CD4-positive, alpha-beta T cell treated with Interleukin-4 for 4 hours (primary cell): Measurements from ENCODE around the gene NEK4.

Experiments used
- DNase-seq: peaks from one replicate; pipeline ENCODE4 v3.0.0-alpha.2; 2020

The NEK4 gene

DNA sequence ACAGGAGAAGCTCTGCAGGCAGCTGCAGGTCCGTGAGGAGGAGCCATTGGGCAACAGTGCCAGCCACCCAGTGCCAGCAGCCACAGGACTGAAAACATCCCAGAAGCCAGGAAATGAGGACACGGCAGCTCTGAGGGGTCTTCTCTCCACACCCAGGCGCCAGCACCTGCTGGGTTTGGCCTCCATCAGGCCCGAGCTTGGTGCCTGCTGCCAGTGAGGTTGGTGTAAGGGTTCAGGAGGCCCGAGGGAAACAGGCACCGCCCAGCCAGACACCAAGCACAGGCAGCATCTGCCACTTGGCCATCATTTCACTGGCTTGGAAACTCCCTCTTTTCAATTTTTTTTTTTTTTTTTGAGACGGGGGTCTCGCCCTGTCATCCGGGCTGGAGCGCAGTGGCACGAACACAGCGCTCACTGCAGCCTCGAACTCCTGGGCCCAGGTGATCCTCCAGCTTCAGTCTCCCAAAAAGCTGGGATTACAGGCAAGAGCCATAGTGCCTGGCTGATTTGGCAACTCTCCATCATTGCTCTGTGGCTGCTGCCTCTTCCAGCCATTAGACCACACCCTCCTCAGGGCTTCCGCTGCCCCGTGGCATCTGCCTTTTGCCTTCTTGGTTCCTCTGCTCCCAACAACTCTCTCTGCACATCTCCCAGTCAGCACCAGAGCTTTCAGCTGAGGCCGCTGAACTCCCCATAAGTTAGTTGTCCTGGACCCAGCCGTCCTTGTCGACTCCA lies 22.4 kb upstream of the NEK4 start:
- no peak for DNase-seq

DNA sequence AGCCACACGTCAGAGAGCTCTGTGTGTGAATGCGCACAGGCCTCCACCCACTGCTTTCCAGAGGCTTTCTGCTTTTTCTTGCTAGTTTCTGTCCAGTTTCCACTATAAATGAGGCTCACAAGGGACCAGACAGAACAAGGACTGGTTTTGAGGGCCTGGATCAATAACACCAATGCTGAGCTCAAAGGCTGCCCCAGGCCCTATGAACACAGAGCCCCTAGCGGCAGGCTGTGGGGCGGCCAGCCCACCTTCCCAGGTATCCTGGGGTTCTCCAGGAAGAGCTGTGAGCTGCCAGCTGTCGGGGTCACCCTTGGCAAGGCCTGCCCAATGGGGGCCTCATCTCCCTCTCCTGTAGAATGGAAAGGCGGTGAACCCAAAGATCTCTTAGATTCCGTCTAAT lies 21.7 kb upstream of the NEK4 start:
- DNase-seq: no peak

DNA sequence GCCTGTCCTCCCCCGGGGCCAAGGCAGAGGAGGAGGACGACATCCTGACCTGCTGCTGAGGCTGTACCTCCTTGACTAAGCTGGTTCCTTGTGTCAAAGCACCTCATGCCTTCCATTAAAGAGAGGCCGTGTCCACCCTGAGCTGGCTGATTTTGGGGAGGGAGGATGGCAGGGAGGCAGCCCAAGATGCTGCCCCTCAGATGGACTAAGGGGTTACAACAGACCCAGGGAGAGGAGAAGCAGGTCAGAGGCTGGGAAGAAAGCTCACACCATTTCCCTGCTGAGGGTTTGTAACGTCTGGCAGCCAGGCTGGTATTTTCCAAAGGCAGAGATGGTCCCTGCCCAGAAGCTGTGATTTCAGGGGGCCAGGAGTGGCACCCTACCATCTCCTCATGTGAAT lies 21.2 kb upstream of the NEK4 start:
- no peak for DNase-seq

DNA sequence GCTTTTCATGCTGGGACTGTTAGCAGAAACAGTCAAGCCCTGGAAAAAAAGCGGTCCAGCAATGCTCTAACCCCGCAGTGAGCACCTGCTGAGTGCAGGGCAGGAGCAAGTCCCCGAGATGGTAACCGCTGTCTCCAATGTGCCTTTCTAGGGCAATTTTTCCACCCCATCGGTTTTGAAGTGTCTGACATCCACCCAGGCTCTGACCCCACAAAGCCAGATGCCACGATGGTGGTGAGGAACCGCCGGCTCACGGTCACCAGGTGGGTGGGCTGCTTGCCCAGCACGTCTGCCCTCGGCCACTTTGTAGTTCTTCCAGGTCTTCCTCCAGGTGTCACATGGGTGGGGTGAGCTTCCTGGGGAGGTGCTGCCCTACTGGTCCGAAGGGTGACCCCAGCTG lies 20.6 kb upstream of the NEK4 start:
- no peak for DNase-seq

DNA sequence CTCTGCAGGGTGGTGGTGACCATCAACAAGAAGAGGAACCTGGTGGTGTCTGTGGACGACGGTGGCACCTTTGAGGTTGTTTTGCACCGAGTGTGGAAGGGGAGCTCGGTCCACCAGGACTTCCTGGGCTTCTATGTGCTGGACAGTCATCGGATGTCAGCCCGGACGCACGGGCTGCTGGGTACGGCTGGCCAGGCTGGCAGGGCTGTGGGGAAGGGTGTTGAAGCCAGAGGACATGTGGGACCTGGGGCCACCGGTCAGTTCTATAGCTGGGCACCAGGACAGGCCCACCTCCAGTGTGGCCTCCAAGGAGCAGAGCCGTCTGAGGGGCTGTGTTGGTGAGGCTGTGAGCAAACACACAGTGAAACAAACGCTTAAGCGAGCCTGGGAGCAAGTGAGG lies 20.0 kb upstream of the NEK4 start:
- DNase-seq: no peak

DNA sequence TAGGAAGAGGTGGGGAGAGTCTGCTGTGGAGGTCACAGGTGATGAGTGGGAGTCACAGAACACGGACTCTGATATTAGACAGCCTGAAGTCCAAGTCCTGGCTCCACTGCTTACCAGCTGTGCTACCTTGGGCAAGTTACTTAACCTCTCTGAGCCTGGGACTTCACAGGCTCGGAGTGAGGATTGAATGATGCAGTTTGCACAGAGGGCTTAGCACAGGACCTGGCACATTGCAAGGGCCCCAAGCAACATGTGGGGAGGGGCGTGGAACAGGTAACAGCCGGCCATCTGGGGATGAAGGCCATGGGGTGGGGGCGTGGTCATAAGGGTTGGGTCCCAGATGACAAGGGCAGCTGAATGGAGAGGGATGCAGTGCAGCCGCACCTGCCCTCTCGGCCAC lies 19.6 kb upstream of the NEK4 start:
- no peak for DNase-seq

DNA sequence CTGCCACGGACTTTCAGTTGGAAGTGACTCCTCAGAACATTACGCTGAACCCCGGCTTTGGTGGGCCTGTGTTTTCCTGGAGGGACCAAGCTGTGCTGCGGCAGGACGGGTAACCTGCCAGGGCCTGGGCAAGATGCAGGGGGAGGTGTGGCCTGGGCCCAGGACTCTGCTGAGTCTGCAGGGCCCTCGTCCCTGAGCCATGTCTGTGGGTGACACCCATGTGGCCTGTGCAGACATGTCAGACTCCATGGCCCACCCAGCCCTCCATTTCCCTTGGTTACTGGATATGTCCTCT lies 19.0 kb upstream of the NEK4 start:
- no peak for DNase-seq

DNA sequence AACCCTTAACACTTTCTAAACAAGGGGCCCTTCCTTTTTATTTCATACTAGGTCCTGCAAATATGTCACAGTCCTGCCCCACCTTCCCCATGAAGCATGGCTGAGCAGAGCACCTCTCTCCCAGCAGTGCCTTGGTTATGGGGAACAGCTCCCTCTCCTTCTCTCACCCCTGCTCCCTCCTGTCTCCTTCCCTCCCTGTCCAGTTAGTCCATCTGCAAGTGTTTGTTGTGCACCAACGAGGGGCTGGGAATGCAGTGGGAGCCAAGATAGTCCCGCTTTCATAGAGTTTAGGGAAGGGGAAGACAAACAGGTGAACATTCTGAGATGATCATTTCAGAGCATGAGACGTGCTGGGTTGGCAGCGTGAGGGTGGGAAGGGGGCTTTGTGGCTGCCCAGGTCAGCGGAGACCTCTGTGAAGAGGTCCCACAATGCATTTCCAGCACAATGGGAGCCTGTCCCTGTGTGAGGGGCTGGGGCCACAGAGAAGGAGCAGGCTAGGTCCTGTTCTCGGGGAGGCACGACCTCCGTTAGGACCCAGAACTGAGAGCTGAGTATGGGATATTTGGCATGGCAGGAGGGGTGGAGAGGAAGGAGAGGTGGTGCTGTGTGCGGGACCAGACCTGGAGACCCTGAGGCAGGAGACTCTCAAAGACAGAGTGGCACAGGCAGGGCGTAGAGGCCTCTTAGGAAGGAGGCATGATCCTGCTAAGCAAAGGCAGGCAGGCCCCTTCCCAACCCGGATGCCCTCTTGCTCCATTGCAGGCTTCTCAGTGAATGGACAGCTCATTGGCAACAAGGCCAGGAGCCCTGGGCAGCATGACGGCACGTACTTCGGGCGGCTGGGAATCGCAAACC lies 18.4 kb upstream of the NEK4 start:
- DNase-seq: no peak

DNA sequence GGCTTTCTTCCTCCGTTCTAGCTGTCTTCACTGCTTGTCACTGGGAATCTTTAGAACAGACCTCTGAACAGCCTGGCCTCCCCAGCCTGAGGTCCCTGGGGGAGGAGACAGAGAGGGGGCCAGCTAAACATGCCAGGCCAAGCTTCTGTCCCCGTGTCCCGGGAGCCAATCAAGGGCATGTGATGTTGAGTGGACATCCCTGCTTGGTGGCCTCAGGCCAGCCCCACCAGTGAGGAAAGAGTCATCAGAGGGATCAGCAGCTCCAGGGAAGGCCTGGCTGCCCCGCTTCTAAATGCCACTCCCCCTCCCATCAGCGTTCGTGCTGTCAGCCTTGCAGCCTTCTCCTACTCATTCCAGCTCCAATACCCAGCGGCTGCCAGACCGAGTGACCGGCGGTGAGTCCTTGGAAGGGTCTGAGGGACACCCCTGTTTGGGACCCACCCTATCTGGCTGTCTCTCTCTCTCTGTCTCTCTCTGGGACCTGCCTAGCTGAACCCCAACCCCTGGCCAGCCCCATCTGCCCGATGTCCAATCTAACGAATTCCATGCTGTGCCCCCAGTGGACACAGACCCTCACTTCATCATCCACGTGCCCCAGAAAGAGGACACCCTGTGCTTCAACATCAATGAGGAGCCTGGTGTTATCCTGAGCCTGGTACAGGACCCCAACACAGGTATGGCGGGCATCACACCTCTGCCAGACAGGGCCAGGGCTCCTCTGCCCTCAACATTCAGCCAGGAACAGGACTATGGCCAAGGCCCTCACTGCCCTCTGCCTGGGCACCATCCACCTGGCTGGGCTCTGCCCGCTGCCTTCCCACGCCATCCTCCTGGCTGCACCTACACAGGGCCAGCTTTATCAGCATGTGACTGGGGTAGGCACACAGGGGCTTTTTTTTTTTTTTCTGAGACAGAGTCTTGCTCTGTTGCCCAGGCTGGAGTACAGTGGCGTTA lies 17.2 kb upstream of the NEK4 start:
- no peak for DNase-seq

DNA sequence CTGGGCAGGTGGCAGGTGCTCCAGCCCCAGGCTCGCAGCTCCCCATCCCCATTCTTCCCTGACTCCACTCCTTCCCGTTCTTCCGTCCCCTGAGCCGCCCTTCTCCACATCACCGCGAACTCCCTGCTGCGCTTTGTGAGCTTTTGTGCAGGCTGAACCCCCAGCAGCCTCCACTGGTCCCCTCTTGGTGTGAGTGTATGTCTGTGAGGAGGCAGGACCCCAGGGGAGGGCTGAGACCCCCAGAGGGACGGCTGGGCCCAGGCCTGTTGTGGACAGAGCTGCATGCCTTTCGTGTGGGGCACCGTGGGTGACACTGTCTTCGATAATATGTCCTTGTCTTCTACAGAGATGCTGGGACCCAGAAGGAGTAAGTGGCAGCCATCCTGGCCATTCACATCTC lies 16.5 kb upstream of the NEK4 start:
- DNase-seq: no peak

DNA sequence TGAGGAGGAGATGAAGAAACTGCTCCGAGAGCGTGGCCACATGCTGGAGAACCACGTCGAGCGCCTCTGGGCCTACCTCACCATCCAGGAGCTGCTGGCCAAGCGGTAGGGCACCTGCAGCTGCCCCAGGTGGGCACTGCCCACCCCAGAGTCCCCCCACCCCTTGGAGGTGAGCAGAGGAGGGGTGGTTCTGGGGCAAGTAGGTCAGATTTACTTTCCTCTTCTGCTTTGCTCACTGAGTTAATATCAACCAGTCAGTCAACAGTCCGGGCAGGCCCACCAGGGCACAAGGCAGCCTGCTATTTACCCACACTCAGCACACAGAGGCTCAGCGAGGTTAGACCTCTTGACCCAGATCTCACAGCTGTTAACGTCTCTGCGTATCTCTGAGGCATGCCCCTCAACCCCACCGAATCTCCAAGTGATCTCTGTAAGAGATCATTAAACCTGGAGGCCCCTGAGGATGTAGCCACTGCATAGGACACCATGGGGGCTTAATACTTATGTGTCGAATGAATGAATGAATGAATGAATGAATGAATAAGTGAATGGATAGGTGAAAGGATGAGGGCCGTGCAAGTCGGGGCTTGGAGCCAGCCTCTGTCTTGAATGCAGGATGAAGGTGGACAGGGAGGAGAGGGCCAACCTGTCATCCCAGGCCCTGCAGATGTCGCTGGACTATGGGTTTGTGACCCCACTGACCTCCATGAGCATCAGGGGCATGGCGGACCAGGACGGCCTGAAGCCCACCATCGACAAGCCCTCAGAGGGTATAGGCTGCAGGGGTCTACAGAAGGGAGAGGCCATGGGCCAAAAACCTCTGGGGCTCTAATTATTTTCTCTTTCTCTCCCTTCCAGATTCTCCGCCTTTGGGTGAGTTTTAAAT lies 15.8 kb upstream of the NEK4 start:
- DNase-seq: no peak

DNA sequence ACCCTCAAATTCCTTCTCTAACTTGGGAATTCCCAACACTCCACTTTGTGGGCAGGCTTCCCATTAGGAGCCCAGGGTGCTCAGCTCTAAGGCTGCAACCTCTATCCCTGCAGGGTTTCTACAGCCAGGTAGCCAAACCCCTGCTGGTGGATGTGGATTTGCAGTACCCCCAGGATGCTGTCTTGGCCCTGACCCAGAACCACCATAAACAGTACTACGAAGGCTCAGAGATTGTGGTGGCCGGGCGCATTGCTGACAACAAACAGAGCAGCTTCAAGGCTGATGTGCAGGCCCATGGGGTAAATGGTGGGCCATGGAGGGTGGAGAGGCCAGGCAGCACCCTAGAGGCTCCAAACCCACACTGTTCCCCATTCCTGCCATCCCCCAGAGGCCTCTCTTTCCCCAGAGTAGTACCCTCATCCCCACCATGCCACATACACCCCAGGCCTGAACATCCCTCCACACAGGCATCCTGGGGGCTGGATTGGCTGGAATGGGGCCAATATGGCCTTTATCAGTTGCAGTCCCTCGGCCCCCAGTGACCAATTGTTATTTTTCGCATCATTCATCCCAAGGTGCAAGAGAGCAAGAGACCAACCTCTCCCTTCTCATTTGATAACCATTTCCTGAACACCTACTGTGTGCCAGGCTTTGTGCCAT lies 14.3 kb upstream of the NEK4 start:
- DNase-seq: no peak

DNA sequence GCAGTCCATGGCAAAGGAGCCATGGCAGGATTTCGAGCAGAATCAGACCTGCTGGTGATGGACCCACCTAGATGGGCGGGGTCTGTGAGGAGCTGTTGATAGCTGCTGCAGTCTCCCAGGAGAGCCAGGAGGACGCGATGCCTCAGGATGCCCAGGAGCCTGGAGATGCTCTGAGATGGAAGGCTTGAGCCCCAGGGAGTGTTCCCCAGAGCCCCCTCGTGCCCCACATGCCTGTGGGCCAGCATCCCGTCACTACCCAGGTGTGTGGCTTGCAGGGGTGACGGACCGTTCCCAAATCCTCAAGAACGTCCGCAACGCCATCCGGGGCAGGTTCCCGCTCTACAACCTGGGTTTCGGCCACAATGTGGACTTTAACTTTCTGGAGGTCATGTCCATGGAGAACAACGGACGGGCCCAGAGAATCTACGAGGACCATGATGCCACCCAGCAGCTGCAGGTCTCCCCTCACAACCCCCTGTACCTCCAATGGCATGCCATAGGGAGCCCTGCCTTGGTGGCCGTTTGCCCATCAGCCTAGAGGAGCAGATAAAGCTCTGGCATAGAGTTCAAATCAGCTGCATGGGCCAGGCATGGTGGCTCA lies 13.4 kb upstream of the NEK4 start:
- no peak for DNase-seq

DNA sequence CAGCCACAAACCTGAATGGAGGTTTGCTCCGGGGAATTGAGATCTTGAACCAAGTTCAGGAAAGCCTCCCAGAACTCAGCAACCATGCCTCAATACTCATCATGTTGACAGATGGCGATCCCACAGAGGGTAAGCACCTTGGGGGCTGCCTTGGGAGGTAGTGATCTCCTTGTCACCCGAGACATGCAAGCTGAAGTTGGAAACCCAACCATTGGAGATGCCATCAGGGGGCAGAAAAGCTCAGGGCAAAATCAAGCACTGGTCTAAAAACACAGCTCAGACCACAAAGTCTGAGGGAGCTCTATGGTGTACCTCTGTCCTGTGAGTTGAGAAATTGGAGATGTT lies 12.4 kb upstream of the NEK4 start:
- no peak for DNase-seq

DNA sequence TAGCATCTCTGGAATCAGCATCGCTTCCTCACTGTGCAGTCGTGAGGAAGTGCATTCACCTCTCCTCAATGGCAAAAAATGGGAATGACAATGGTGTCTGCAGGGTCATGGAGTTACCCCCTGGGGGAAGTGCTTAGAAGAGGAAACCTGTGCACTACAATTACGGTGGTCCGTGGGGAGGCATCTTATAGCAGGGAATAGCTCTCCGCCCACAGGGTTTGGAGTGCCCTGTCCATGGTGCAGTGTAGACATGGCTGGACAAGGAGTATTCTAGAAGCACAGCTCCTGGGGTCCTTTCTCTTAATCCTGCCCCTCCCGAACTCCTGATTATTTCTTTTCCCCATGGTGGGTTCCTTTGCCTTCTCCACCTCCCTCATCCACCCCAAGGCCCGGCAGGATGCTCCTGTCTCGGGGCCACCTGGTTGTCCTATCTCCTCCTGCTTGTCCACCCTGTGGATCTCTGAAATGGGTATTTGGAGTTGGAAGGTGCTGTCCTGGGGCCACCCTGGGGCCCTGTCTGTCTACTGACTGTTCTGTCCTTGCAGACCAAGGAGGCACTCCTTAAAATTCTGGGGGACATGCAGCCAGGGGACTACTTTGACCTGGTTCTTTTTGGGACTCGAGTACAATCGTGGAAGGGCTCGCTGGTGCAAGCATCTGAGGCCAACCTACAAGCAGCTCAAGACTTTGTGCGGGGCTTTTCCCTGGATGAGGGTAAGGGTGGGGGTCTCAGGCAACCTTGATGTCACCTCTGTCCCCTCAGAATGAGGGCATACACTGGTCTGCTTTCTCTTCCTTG lies 11.9 kb upstream of the NEK4 start:
- no peak for DNase-seq

DNA sequence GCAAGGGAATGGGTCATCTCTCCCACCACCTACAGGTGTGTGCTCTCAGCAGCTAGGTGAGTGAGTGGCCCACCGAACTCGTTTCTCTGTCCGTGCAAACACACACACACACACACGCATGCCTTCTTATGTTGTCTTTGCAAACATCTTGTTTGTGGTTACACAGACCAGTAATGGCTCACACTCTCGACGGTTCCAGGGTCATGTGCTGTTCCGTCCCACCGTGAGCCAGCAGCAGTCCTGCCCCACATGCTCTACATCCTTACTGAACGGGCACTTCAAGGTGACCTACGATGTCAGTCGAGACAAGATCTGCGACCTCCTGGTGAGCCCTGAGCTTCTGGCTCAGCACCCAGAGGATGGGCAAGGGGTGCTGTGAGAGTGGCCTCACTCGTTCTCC lies 11.0 kb upstream of the NEK4 start:
- DNase-seq: no peak

DNA sequence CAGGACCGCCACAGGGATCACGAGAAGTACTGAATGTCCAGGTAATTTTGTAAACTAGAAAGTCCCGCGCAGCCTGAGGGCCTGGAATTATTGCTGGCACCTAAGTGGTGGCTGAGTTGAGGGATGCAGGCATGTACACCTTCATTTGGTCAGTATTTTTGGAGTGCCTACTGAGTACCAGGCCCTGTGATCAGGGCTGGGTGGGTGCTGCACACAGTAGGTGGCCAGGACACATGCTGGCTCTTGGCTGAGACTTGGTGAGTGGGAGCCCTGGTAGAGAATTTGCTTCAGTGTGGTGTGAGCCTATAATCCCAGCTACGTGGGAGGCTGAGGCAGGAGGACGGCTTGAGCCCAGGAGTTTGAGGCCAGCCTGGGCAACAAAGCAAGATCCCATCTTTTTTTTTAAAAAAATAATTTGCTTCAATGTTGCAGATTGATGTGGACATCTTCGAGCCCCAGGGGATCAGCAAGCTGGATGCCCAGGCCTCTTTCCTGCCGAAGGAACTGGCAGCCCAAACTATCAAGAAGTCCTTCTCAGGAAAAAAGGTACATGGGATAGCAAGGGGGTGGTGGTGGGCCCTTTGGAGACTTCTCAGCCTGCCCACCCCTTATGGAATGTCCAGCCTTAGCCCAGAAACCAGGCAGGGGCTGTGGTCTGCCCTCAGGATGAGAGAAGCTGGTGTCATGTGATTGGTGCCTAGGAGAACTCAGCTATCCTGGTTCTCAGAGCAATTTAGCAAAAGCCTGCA lies 9.3 kb upstream of the NEK4 start:
- DNase-seq: no peak

DNA sequence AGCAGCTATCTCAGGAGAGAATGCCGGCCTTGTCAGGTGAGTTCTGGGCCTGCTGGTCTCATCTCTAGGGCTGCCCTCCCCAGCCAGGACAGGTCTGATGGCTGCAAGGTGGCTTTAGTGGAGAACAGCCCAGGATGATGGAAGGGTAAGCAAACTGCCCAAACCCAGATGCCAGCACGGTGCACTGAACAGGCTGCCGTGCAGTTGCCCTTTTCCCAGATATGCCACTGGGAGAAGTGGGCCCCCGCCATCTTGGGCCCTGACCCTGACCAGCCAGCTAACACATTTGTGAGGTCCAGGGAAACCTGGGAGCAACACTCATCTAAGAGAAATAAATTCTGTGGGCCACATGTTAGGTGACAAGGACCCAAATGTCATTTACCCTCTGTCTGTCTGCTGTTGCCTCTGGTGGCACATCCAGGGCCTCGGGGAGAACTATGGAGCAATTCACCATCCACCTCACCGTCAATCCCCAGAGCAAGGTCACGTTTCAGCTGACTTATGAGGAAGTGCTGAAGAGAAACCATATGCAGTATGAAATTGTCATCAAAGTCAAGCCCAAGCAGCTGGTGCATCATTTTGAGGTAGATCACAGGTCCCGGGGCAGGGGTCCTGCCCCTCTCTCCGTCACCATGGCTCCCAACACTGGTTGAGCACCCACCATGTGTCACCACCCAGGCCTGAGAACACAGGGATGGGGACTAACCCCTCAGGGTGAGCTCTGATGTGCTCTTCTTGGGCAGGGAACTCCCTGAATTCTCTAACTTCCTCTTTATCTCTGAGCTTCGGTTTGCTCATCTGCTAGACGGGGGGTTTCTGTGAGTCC lies 8.5 kb upstream of the NEK4 start:
- DNase-seq: peak; percentile 4
